Prostate gland (tissue), 2 donors: ENCODE data around the gene KRTAP26-1. TPM values are rescaled to one million over a fixed set of nuclear protein-coding genes. Genes with fewer than 3 reads are reported as not detected.

ENCODE experiments used
- DNase-seq: peaks from one replicate; pipeline ENCODE4 v3.0.0-alpha.2; 2019; ENCODE audit warnings: low spot score
- H3K27ac ChIP-seq, 2 donors: fragments of 200-600 bp; sonication (generic); 2 replicates each; pipeline ENCODE4 v1.5.1; 2017 to 2019
- H3K27me3 ChIP-seq: fragments of 200-600 bp; sonication (generic); replicated peaks from 2 replicates; pipeline ENCODE4 v1.5.1; 2019; ENCODE audit not compliant: insufficient read depth
- H3K36me3 ChIP-seq, 2 donors: fragments of 200-600 bp; sonication (generic); 1 replicate in 1 of 2; 2 replicates in 1 of 2; pipeline versions ENCODE4 v1.5.1 to v1.8.1; 2017 to 2019
- H3K4me1 ChIP-seq: fragments of 200-600 bp; sonication (generic); replicated peaks from 2 replicates; pipeline ENCODE4 v1.5.1; 2019
- H3K4me3 ChIP-seq, 2 donors: fragments of 200-600 bp; sonication (generic); 2 replicates each; pipeline ENCODE4 v1.5.1; 2017 to 2019
- H3K9me3 ChIP-seq: fragments of 200-600 bp; sonication (generic); 2 replicates; pipeline ENCODE4 v1.5.1; 2017
- POLR2A ChIP-seq: fragments of 450-650 bp; IDR thresholded peaks from one replicate; pipeline ENCODE4 v1.6.1; 2016; ENCODE audit warnings: antibody characterized with exemption, mild to moderate bottlenecking
- POLR2AphosphoS5 ChIP-seq: sonication (generic); formaldehyde crosslinking; IDR thresholded peaks from one replicate; pipeline ENCODE4 v1.6.1; 2017; ENCODE audit warnings: antibody characterized with exemption
- WGBS: methylation state at CpG from one replicate; pipeline ENCODE4 v1.1.5; 2018; 5-methylcytosine and 5-hydroxymethylcytosine counted together
- intact Hi-C: fragments of 100-400 bp; cut with DNase I; formaldehyde crosslinking; loops from one replicate; pipeline ENCODE4 v1.14.2; 2022
- total RNA-seq, 2 donors: library from RNA; depleted of rRNA; stranded (reverse); fragments of >200 nt; gene quantifications; one replicate each; pipeline ENCODE4 v1.1.0, GENCODE V29; 2016
- TF ChIP-seq, protein P1 (sequence below), 4 experiments: fragments of 200-600 bp in 2 of 4; fragments of 450-650 bp in 2 of 4; sonication (generic) in 2 of 4; IDR thresholded peaks; 1 replicate in 3 of 4; 2 replicates in 1 of 4; pipeline ENCODE4 v1.5.1; 2016 to 2019; ENCODE audit warnings: antibody characterized with exemption in 4 of 4, mild to moderate bottlenecking in 2 of 4, moderate library complexity in 2 of 4

KRTAP26-1 gene
- total RNA-seq, 2 donors from 2014 or later, result not detected

DNA sequence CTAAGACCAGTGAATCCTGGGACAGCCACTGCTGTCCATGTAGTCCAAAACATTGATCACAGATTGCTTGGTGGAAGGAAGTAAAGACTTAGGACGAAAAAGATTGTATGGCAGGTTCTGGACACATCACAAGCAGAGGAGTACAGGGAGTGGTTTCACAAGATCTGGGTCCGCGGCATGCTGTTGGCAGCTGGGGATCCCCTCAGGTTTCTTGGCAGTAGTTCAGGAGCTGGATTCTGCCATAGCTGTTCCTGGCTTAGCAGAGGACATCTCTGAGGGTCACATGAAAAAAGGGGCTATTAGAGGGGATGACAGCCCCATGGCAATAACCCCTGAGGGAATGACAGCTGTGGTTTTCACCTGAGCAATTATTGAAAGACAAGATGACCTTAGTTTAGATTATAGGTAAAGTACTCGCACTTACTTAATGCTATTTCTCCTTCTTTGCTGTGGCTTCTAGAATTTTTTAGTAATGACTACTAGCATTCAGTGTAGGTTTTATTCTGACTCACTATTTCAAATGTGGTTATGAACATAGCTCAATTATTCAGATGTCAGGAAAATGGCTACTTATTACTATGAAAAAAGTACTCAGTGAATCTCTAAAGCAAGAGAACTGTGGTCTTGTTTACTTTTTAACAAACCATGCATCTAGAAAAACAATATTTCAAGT, 9.2 kb upstream of the KRTAP26-1 start:
- TF ChIP-seq, protein P1, sequence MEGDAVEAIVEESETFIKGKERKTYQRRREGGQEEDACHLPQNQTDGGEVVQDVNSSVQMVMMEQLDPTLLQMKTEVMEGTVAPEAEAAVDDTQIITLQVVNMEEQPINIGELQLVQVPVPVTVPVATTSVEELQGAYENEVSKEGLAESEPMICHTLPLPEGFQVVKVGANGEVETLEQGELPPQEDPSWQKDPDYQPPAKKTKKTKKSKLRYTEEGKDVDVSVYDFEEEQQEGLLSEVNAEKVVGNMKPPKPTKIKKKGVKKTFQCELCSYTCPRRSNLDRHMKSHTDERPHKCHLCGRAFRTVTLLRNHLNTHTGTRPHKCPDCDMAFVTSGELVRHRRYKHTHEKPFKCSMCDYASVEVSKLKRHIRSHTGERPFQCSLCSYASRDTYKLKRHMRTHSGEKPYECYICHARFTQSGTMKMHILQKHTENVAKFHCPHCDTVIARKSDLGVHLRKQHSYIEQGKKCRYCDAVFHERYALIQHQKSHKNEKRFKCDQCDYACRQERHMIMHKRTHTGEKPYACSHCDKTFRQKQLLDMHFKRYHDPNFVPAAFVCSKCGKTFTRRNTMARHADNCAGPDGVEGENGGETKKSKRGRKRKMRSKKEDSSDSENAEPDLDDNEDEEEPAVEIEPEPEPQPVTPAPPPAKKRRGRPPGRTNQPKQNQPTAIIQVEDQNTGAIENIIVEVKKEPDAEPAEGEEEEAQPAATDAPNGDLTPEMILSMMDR (IDR thresholded peaks at IDR 0.05), result no peak
- TF ChIP-seq POLR2AphosphoS5, result no peak
- DNase-seq, result no peak
- Histone ChIP-seq H3K4me3 (no peak overlapping the region), H3K36me3 (no peaks in the 10 kb centered on the region), H3K4me1 (no peaks in the 10 kb centered on the region), H3K9me3 (no peaks in the 10 kb centered on the region), H3K27ac (no peak overlapping the region), H3K27me3 (no peaks in the 10 kb centered on the region)
- 89% methylated on average over 4 of the region's 4 CpGs for WGBS
- intact Hi-C loops, result no loop called here

GRCh38 chr21:30326390-30326789, 6.3 kb upstream of the KRTAP26-1 start:
- H3K9me3 ChIP-seq, result no peaks in the 10 kb centered on the region
- H3K27me3 ChIP-seq, result no peaks in the 10 kb centered on the region
- no peaks in the 10 kb centered on the region for H3K4me1 ChIP-seq
- intact Hi-C loops, result no loop called here
- H3K27ac ChIP-seq, result no peak overlapping the region
- DNase-seq, result no peak
- H3K36me3 ChIP-seq, result no peaks in the 10 kb centered on the region
- TF ChIP-seq POLR2A (no peak), POLR2AphosphoS5 (no peak)
- TF ChIP-seq, protein P1 (IDR thresholded peaks at IDR 0.05), result no peak
- no peak overlapping the region for H3K4me3 ChIP-seq

- Histone ChIP-seq H3K27ac (no peak overlapping the region), H3K9me3 (no peaks in the 10 kb centered on the region), H3K4me3 (no peak overlapping the region), H3K36me3 (no peaks in the 10 kb centered on the region), H3K27me3 (no peaks in the 10 kb centered on the region), H3K4me1 (no peaks in the 10 kb centered on the region)
- TF ChIP-seq, protein P1 (IDR thresholded peaks at IDR 0.05), result no peak
- TF ChIP-seq POLR2AphosphoS5 (no peak), POLR2A (no peak)
- 94% methylated on average over 2 of the region's 2 CpGs for WGBS
- intact Hi-C loops, result no loop called here
- no peak for DNase-seq
Observed at GRCh38 chr21:30315701-30316100, 4.4 kb downstream of the KRTAP26-1 start.

GRCh38 chr21:30306884-30307283, 13.2 kb downstream of the KRTAP26-1 start:
- WGBS, result 26% methylated on average over 2 of the region's 2 CpGs
- Histone ChIP-seq H3K9me3 (no peaks in the 10 kb centered on the region), H3K4me3 (no peak overlapping the region), H3K4me1 (no peaks in the 10 kb centered on the region), H3K27ac (peak overlapping the region in 1 of 2 donors; percentile 12), H3K27me3 (no peaks in the 10 kb centered on the region), H3K36me3 (no peaks in the 10 kb centered on the region)
- intact Hi-C loops, result no loop called here
- DNase-seq, result no peak
- TF ChIP-seq, protein P1 (IDR thresholded peaks at IDR 0.05), result no peak
- TF ChIP-seq POLR2A, result no peak
- no peak for TF ChIP-seq POLR2AphosphoS5

GRCh38 chr21:30305136-30305535, 15.0 kb downstream of the KRTAP26-1 start:
- WGBS, result 41% methylated on average over 1 of the region's 1 CpG
- Histone ChIP-seq H3K4me1 (no peaks in the 10 kb centered on the region), H3K36me3 (no peaks in the 10 kb centered on the region), H3K9me3 (no peaks in the 10 kb centered on the region), H3K27ac (no peak overlapping the region), H3K4me3 (no peak overlapping the region), H3K27me3 (no peaks in the 10 kb centered on the region)
- TF ChIP-seq POLR2A (no peak), POLR2AphosphoS5 (no peak)
- TF ChIP-seq, protein P1 (IDR thresholded peaks at IDR 0.05), result no peak
- intact Hi-C loops, result no loop called here
- no peak for DNase-seq
